ENCODE results near the gene RBM19.

DNA sequence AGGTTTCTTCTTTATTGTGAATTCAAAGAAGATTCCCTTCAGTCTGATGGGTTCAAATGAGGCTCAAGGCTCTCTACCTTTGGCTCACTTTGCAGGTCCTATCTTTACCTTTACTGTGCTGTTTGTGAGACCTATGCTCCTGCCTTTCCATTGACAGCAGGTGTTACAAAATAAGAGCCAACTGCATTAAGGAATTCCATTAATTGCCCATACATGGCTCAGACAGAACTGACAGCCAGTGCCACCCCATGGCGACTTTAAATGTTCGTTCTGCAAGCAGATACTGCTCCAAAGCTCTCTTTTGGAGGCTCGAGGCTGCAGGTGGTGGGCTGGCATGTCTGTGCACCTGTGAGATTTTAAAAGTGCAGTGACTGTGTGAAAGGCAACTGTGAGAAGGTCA is 44.7 kb downstream of the RBM19 start:
- TF ChIP-seq CTCF (conservative IDR thresholded peaks at IDR 0.05 in 1 of 2, IDR thresholded peaks at IDR 0.05 in 1 of 2; ENCODE audit: extremely low read depth in 1 of 2, insufficient read depth in 1 of 2, low read depth in 1 of 2, low read length in 2 of 2) (no peak), EZH2 (IDR thresholded peaks at IDR 0.05; ENCODE audit: borderline replicate concordance, low read length) (no peak)
